Erythroblast (primary cell): ENCODE results near the gene STK11.

ENCODE experiments used
- GATA1 ChIP-seq: IDR thresholded peaks from 2 replicates; pipeline ENCODE4 v1.6.1; 2011; ENCODE audit warnings: low read depth, mild to moderate bottlenecking, control low read depth, low read length, moderate library complexity
- POLR2A ChIP-seq: IDR thresholded peaks from 2 replicates; pipeline ENCODE4 v1.6.1; 2011; ENCODE audit warnings: mild to moderate bottlenecking, low read length

- no peak for TF ChIP-seq POLR2A
- no peak for TF ChIP-seq GATA1
Measured at GRCh38 chr19:1253514-1254080, 48.0 kb downstream of the STK11 start.
